GM12878 (cell line): ENCODE measurements around the gene BZW1.

ENCODE experiments used
- CBX3 ChIP-seq: fragments of 200-600 bp; sonication (generic); IDR thresholded peaks from 2 replicates; pipeline ENCODE4 v1.6.1; 2016; ENCODE audit warnings: low read depth, borderline replicate concordance
- CHD2 ChIP-seq: IDR thresholded peaks from 2 replicates; pipeline ENCODE4 v1.6.1; 2011; ENCODE audit warnings: low read depth, low read length, improper control_type of control experiment, borderline replicate concordance
- EZH2 ChIP-seq: IDR thresholded peaks from 2 replicates; pipeline ENCODE4 v1.6.1; 2012; ENCODE audit warnings: low read depth, mild to moderate bottlenecking, control low read depth, inconsistent platforms, low read length, borderline replicate concordance; ENCODE audit not compliant: control insufficient read depth
- IKZF1 ChIP-seq: fragments of 450-650 bp; conservative IDR thresholded peaks from 2 replicates; pipeline ENCODE4 v1.6.1; 2017; ENCODE audit warnings: antibody characterized with exemption, mild to moderate bottlenecking
- NR2C2 ChIP-seq: IDR thresholded peaks from 2 replicates; pipeline ENCODE4 v1.6.1; 2011; ENCODE audit warnings: borderline replicate concordance, low read depth; ENCODE audit not compliant: control insufficient read depth, insufficient read length
- POLR2A ChIP-seq: IDR thresholded peaks from 2 replicates; pipeline ENCODE4 v1.6.1; 2011; ENCODE audit warnings: low read depth, mild to moderate bottlenecking, low read length
- RAD21 ChIP-seq: IDR thresholded peaks from 2 replicates; pipeline ENCODE4 v1.6.1; 2011; ENCODE audit warnings: mild to moderate bottlenecking, low read depth, low read length, moderate library complexity; ENCODE audit not compliant: insufficient read depth
- ZNF217 ChIP-seq: fragments of 450-650 bp; IDR thresholded peaks from 2 replicates; pipeline ENCODE4 v1.6.1; 2017; ENCODE audit warnings: antibody characterized with exemption, mild to moderate bottlenecking
- ZNF384 ChIP-seq: IDR thresholded peaks from 2 replicates; pipeline ENCODE4 v1.6.1; 2012; ENCODE audit warnings: low read depth, mild to moderate bottlenecking, low read length, improper control_type of control experiment, borderline replicate concordance
- ZSCAN29 ChIP-seq: fragments of 450-650 bp; IDR thresholded peaks from 2 replicates; pipeline ENCODE4 v1.6.1; 2017; ENCODE audit warnings: mild to moderate bottlenecking, moderate library complexity
- TF ChIP-seq, protein P1 (sequence below), 3 experiments: IDR thresholded peaks in 2 of 3; conservative IDR thresholded peaks in 1 of 3; 2 replicates each; pipeline ENCODE4 v1.5.1; 2011; ENCODE audit warnings: low read depth in 3 of 3, low read length in 3 of 3, mild to moderate bottlenecking in 3 of 3, control low read depth in 2 of 3, moderate library complexity in 2 of 3, inconsistent platforms in 1 of 3, mixed read lengths in 1 of 3; ENCODE audit not compliant: control insufficient read depth in 2 of 3, insufficient read depth in 1 of 3; ENCODE audit errors: extremely low read depth in 1 of 3

DNA sequence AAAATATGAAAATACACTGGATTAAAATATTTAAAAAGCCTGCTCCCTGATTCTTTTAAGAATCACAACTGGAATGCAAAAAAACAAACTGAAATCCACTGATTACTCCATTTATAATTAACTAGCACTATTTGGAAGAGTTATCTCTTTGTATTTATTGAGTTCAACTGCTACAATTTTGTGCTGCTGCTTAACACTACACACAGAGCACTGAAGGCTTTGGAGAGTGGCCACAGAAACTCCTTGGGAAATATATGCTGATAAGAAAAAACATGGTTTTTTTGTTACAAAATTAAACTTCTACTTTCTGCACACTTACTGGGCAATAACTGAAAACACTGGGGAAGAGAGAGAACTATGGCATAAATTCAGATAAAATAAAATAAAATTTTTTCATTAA is 19.8 kb upstream of the BZW1 start:
- TF ChIP-seq, protein P1, sequence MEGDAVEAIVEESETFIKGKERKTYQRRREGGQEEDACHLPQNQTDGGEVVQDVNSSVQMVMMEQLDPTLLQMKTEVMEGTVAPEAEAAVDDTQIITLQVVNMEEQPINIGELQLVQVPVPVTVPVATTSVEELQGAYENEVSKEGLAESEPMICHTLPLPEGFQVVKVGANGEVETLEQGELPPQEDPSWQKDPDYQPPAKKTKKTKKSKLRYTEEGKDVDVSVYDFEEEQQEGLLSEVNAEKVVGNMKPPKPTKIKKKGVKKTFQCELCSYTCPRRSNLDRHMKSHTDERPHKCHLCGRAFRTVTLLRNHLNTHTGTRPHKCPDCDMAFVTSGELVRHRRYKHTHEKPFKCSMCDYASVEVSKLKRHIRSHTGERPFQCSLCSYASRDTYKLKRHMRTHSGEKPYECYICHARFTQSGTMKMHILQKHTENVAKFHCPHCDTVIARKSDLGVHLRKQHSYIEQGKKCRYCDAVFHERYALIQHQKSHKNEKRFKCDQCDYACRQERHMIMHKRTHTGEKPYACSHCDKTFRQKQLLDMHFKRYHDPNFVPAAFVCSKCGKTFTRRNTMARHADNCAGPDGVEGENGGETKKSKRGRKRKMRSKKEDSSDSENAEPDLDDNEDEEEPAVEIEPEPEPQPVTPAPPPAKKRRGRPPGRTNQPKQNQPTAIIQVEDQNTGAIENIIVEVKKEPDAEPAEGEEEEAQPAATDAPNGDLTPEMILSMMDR (IDR thresholded peaks at IDR 0.05 in 2 of 3, conservative IDR thresholded peaks at IDR 0.05 in 1 of 3; ENCODE audit: control insufficient read depth in 2 of 3, extremely low read depth in 1 of 3, insufficient read depth in 1 of 3, low read depth in 3 of 3, low read length in 3 of 3) = no peak
- no peak for TF ChIP-seq NR2C2
- TF ChIP-seq ZSCAN29 = no peak
- no peak for TF ChIP-seq IKZF1
- no peak for TF ChIP-seq RAD21
- TF ChIP-seq POLR2A = no peak
- TF ChIP-seq ZNF217 = no peak
- TF ChIP-seq CBX3 = no peak
- TF ChIP-seq CHD2 = no peak
- TF ChIP-seq ZNF384 = no peak
- no peak for TF ChIP-seq EZH2
